ENCODE measurements around the gene BAX.

- no peak for TF ChIP-seq MYC (IDR thresholded peaks at IDR 0.05; ENCODE audit: borderline replicate concordance, low read length)
- TF ChIP-seq RNF2 (IDR thresholded peaks at IDR 0.05; ENCODE audit: borderline replicate concordance, low read depth), result no peak
- no peak for TF ChIP-seq HDAC2 (IDR thresholded peaks at IDR 0.05)
- no peak for TF ChIP-seq CTCF (IDR thresholded peaks at IDR 0.05)
- TF ChIP-seq POLR2A (IDR thresholded peaks at IDR 0.05; ENCODE audit: low read length), result no peak
- no peak for TF ChIP-seq CEBPB (IDR thresholded peaks at IDR 0.05)
- no peak for TF ChIP-seq SREBF2 (IDR thresholded peaks at IDR 0.05)
- no peak for TF ChIP-seq CBX8 (IDR thresholded peaks at IDR 0.05)
- TF ChIP-seq RAD21 (conservative IDR thresholded peaks at IDR 0.05 in 1 of 2, IDR thresholded peaks at IDR 0.05 in 1 of 2), result no peak
- no peak for TF ChIP-seq EP300 (IDR thresholded peaks at IDR 0.05)
- no peak for TF ChIP-seq MAZ (IDR thresholded peaks at IDR 0.05; ENCODE audit: borderline replicate concordance, low read depth, low read length)
Measured at GRCh38 chr19:48969276-48970138, 14.8 kb downstream of the BAX start.
